Bronchial epithelial cell (primary cell): Measurements from ENCODE around the gene FAM76A. TPM values are rescaled to one million over a fixed set of nuclear protein-coding genes. Genes with fewer than 3 reads are reported as not detected.
"Not testable (repeated sequence)": the region's sequence is repeated elsewhere in the genome, so short reads cannot be mapped to it uniquely, and the experiment has no call there.

Source experiments
- DNase-seq: peaks from one replicate; pipeline ENCODE4 v3.0.0-alpha.2; 2010; ENCODE audit warnings: low read depth
- FAIRE-seq: peaks from 2 replicates; lab custom pipeline; 2011; peaks lifted over from hg19 to GRCh38; lab: Jason Lieb, UNC
- H3K27me3 ChIP-seq: 2 replicates; pipeline ENCODE4 v1.5.1; 2011; ENCODE audit warnings: low read length; ENCODE audit not compliant: control insufficient read depth, insufficient read depth
- H3K36me3 ChIP-seq: 2 replicates; pipeline ENCODE4 v1.5.1; 2011; ENCODE audit warnings: low read length; ENCODE audit not compliant: control insufficient read depth, insufficient read depth
- H3K4me3 ChIP-seq: 2 replicates; pipeline ENCODE4 v1.5.1; 2011; ENCODE audit warnings: mild to moderate bottlenecking, low read depth, low read length, control low read depth
- CTCF ChIP-seq: IDR thresholded peaks from 2 replicates; pipeline ENCODE4 v1.5.1; 2011; ENCODE audit warnings: mild to moderate bottlenecking, moderate library complexity, low read length, control low read depth, inconsistent platforms; ENCODE audit not compliant: insufficient read depth, severe bottlenecking
- total RNA-seq: library from RNA; depleted of rRNA; stranded (reverse); fragments of >200 nt; gene quantifications from 2 replicates; pipeline ENCODE4 v1.2.1, GENCODE V29; 2014

Gene FAM76A
- total RNA-seq, 1 donor from 2014 or later: 12.6 TPM

DNA sequence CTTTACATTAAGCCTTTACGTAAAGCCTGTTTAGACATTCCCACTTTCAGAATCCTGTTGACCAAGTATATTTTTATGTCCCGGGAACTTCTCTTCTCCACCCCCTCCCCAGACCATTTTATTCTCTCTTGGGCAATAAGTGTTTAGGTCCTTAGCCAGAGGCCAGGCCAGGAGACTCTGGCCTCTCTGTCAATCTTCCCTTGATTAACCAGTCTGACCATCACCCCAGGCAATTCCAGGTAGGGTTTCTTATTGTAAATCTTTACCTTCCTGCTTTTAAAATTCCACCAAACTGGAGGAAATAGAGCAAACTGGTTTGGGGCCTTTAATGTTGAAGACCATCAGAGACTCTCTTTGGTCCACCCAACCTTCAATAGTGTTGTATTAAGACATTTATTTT, 41.6 kb upstream of the FAM76A start:
- no peaks in the 10 kb centered on the region for H3K36me3 ChIP-seq
- no peak for TF ChIP-seq CTCF
- FAIRE-seq (no peak), DNase-seq (no peak)
- H3K27me3 ChIP-seq: peaks cover 2% of the 10 kb centered on the region
- no peak overlapping the region for H3K4me3 ChIP-seq

- DNase-seq (no peak), FAIRE-seq (no peak)
- H3K27me3 ChIP-seq: peaks cover 2% of the 10 kb centered on the region
- TF ChIP-seq CTCF: no peak
- no peaks in the 10 kb centered on the region for H3K36me3 ChIP-seq
- no peak overlapping the region for H3K4me3 ChIP-seq
These were observed 39.4 kb upstream of the FAM76A start for GRCh38 chr1:27686223-27686990.

DNA sequence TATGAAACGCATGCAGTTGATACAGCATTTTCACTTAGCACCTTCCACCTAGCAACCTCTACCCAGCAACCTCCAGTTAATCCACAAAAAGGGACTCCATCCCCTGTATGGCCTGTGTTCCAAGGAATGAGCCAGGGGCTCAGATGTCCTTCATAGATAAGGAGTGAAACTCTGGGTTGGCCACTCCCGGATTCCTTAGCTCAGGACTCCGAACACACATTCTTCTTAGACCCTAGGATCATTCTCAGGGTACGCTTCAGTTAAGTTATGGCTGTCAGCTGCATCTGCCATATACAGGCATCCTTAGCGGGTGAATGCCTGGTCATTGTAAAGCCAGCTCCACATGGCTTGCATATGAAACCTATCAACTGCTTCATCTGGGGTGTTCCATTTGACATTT, 37.9 kb upstream of the FAM76A start:
- TF ChIP-seq CTCF: no peak
- Histone ChIP-seq H3K27me3 (peaks cover 2% of the 10 kb centered on the region), H3K4me3 (no peak overlapping the region), H3K36me3 (no peaks in the 10 kb centered on the region)
- FAIRE-seq (no peak), DNase-seq (no peak)

- TF ChIP-seq CTCF: no peak
- FAIRE-seq: no peak
- Histone ChIP-seq H3K4me3 (no peak overlapping the region), H3K36me3 (no peaks in the 10 kb centered on the region), H3K27me3 (peaks cover 2% of the 10 kb centered on the region)
- DNase-seq: no peak
These were observed 36.2 kb upstream of the FAM76A start for GRCh38 chr1:27689423-27690173.

GRCh38 chr1:27690183-27690582, 35.6 kb upstream of the FAM76A start:
- DNase-seq: no peak
- FAIRE-seq: no peak

GRCh38 chr1:27696835-27697234, 28.9 kb upstream of the FAM76A start:
- not testable (repeated sequence) for H3K36me3 ChIP-seq, FAIRE-seq, H3K4me3 ChIP-seq, H3K27me3 ChIP-seq, DNase-seq

More at GRCh38 chr1:27690183-27690582, 35.6 kb upstream of the FAM76A start:
- TF ChIP-seq CTCF: no peak
- H3K4me3 ChIP-seq: no peak overlapping the region
- peaks cover 2% of the 10 kb centered on the region for H3K27me3 ChIP-seq
- no peaks in the 10 kb centered on the region for H3K36me3 ChIP-seq
